ENCODE data around the gene RNF168. TPM values are rescaled to one million over a fixed set of nuclear protein-coding genes. Genes with fewer than 3 reads are reported as not detected.
"Not testable (repeated sequence)": the region's sequence is repeated elsewhere in the genome, so short reads cannot be mapped to it uniquely, and the experiment has no call there.

Gene RNF168
- total and polyA plus RNA-seq, 12 donors = 4.1 to 22.9 (median 16.7) TPM

- H3K27me3 ChIP-seq = no peaks in the 10 kb centered on the region
- H3K9me3 ChIP-seq (replicated peaks in 1 of 3) = no peaks in the 10 kb centered on the region
- H3K27ac ChIP-seq = no peak overlapping the region
- intact Hi-C loops (cut with DNase I) = no loop called here
- peaks cover 8 to 22% of the 10 kb centered on the region in 2 donors for H3K4me1 ChIP-seq (replicated peaks in 1 of 2)
- WGBS, 4 donors = 74 to 79% (median 76%) methylated on average over 6 of the region's 6 CpGs
- DNase-seq = peak in 1 of 7 donors; percentile 2
- peaks cover 0 to 3% of the 10 kb centered on the region in 2 donors for H3K36me3 ChIP-seq (replicated peaks in 1 of 2)
- H3K4me3 ChIP-seq = no peak overlapping the region
- TF ChIP-seq, protein P1, sequence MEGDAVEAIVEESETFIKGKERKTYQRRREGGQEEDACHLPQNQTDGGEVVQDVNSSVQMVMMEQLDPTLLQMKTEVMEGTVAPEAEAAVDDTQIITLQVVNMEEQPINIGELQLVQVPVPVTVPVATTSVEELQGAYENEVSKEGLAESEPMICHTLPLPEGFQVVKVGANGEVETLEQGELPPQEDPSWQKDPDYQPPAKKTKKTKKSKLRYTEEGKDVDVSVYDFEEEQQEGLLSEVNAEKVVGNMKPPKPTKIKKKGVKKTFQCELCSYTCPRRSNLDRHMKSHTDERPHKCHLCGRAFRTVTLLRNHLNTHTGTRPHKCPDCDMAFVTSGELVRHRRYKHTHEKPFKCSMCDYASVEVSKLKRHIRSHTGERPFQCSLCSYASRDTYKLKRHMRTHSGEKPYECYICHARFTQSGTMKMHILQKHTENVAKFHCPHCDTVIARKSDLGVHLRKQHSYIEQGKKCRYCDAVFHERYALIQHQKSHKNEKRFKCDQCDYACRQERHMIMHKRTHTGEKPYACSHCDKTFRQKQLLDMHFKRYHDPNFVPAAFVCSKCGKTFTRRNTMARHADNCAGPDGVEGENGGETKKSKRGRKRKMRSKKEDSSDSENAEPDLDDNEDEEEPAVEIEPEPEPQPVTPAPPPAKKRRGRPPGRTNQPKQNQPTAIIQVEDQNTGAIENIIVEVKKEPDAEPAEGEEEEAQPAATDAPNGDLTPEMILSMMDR (IDR thresholded peaks at IDR 0.05) = no peak
- no peak for TF ChIP-seq POLR2A (IDR thresholded peaks at IDR 0.05)
Observed at GRCh38 chr3:196428041-196428440, 75.5 kb downstream of the RNF168 start.

DNA sequence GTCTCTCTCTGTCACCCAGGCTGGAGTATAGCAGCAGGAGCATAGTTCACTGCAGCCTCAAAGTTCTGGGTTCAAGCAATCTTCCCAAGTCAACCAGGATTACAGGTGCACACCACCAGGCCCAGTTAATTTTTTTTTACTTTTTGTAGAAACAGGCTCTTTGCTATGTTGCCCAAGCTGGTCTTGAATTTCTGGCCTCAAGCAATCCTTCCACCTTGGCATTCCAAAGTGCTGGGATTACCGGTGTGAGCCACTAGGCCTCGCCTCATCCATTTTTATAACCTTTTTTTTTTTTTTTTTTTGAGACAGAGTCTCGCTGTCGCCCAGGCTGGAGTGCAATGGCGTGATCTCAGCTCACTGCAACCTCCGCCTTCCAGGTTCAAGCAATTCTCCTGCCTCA is 79.1 kb downstream of the RNF168 start:
- peak in 1 of 7 donors; percentile 1 for DNase-seq
- H3K4me1 ChIP-seq (replicated peaks in 1 of 2) = peaks cover 5 to 15% of the 10 kb centered on the region in 2 donors
- H3K9me3 ChIP-seq (replicated peaks in 1 of 3); H3K36me3 ChIP-seq (replicated peaks in 1 of 2); H3K4me3 ChIP-seq; H3K27ac ChIP-seq; H3K27me3 ChIP-seq; intact Hi-C loops (cut with DNase I): not testable (repeated sequence)
- WGBS, 4 donors = 91 to 96% (median 94%) methylated on average over 6 of the region's 6 CpGs

DNA sequence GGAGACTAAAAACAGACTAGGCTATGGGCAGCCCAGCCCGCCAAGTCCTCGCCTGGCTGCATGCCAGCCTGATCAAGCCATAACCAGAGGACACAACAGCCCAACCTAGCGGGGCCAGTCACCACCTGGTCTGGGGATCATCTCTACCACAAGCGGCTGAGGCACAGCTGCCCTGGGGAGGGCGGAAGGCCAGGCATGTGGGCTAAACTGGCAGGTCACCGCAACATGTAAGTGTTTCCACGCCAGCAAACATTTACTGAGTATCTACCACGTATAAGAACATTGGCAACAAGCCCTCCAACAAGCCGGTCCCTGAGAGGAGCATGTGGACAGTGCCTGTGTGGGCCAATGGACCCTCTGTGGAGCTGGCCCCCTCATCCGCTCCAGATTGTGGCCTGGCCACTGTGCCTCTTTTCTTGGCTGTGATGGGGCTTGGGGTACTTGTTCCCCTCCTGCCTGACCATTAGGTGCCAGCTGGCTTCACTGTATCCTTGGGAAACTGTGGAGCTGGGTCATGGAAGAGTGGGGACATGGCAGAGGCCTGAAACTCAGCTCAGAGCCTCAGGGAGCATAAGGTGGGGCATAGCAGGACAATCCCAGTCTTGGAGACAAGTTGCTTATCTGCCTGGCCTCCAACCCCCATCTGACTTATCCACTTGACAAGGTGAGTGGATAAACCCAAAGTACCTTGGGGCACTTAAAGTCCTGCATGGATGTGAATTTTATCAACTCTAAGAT is 80.4 kb downstream of the RNF168 start:
- Histone ChIP-seq H3K27ac (peak overlapping the region in 2 of 5 donors; percentile 2 to 3), H3K27me3 (no peaks in the 10 kb centered on the region), H3K4me3 (no peak overlapping the region), H3K36me3 (replicated peaks in 1 of 2) (peaks cover 0 to 3% of the 10 kb centered on the region in 2 donors), H3K9me3 (replicated peaks in 1 of 3) (no peaks in the 10 kb centered on the region), H3K4me1 (replicated peaks in 1 of 2) (peaks cover 5 to 15% of the 10 kb centered on the region in 2 donors)
- WGBS, 4 donors = 61 to 70% (median 67%) methylated on average over 4 to 10 of the region's 10 CpGs
- intact Hi-C loops (cut with DNase I) = no loop called here
- DNase-seq = peak; percentile 35 to 82 (median 44)
- TF ChIP-seq, protein P1 (IDR thresholded peaks at IDR 0.05) = no peak
- no peak for TF ChIP-seq POLR2A (IDR thresholded peaks at IDR 0.05)

- DNase-seq; H3K4me3 ChIP-seq; intact Hi-C loops (cut with DNase I); H3K27me3 ChIP-seq; H3K9me3 ChIP-seq (replicated peaks in 1 of 3); H3K27ac ChIP-seq; H3K36me3 ChIP-seq (replicated peaks in 1 of 2): not testable (repeated sequence)
- H3K4me1 ChIP-seq (replicated peaks in 1 of 2) = peaks cover 5 to 15% of the 10 kb centered on the region in 2 donors
- 95 to 99% (median 97%) methylated on average over 5 of the region's 5 CpGs for WGBS, 4 donors
Observed at GRCh38 chr3:196421668-196422067, 81.9 kb downstream of the RNF168 start.

DNA sequence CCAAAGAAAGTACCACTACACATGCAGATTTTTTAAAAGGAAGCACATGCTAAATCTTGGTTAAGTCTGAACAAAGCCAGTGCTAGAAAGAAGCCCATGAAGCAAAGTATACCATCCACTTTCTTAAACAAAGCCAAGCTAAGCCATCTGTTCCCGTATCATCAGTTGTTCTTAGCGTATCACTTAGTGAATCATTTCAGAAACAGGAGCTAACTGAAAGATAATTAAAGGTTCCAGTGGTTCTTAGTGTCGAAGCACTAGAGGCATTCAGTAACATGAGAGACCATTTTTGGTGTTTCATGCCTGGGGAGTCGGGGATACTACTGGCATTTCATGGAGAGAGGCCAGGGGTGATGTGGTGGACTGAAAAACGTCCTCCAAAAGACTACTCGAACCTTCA is 84.2 kb downstream of the RNF168 start:
- no peak for DNase-seq

More for the DNA sequence above, 84.2 kb downstream of the RNF168 start:
- Histone ChIP-seq H3K36me3 (replicated peaks in 1 of 2) (no peaks in the 10 kb centered on the region), H3K4me3 (no peak overlapping the region), H3K27ac (no peak overlapping the region), H3K4me1 (replicated peaks in 1 of 2) (peaks cover 5 to 23% of the 10 kb centered on the region in 2 donors), H3K27me3 (no peaks in the 10 kb centered on the region), H3K9me3 (replicated peaks in 1 of 3) (no peaks in the 10 kb centered on the region)
- intact Hi-C loops (cut with DNase I) = no loop called here
- WGBS, 4 donors = 90 to 92% (median 90%) methylated on average over 6 of the region's 6 CpGs
- TF ChIP-seq, protein P1 (IDR thresholded peaks at IDR 0.05) = no peak
- no peak for TF ChIP-seq POLR2A (IDR thresholded peaks at IDR 0.05)

Small RNA genes lying within 50 kb of the gene (small RNA-seq; reads per million reads assigned to genes)
- gene AC083822.1 = 0 reads per million in 2 donors
- 0 reads per million in 2 donors for gene AC117490.1
- 0 reads per million in 2 donors for gene RPS29P3

Other genes starting within 250 kb of the RNF168 start
- gene PCYT1A, start 216.0 kb downstream of the RNF168 start, total RNA-seq = 10 to 100 TPM; 44.9 to 97.1 (median 78.0) TPM
- 100 to 1,000 TPM in 1 of 3 donors, 10 to 100 TPM in 2; 20.8 to 111 (median 27.5) TPM for gene PCYT1A, start 216.0 kb downstream of the RNF168 start, polyA plus RNA-seq
- 10 to 100 TPM in 3 of 9 donors, 1 to 10 TPM in 6; 3.4 to 34.5 (median 8.9) TPM for gene DYNLT2B, start 185.5 kb downstream of the RNF168 start, total RNA-seq
- gene DYNLT2B, start 185.5 kb downstream of the RNF168 start, polyA plus RNA-seq = 10 to 100 TPM; 13.6 to 19.0 (median 14.6) TPM
- gene TM4SF19, start 165.4 kb downstream of the RNF168 start, total RNA-seq = 1 to 10 TPM in 1 of 9 donors, not detected in 8; 1.5 TPM
- 1 to 10 TPM in 1 of 3 donors, under 1 TPM in 1, not detected in 1; 0.15 to 8.0 TPM for gene TM4SF19, start 165.4 kb downstream of the RNF168 start, polyA plus RNA-seq
- gene UBXN7, start 71.3 kb downstream of the RNF168 start, total RNA-seq = 10 to 100 TPM; 12.9 to 82.0 (median 45.4) TPM
- gene UBXN7, start 71.3 kb downstream of the RNF168 start, polyA plus RNA-seq = 10 to 100 TPM in 2 of 3 donors, 1 to 10 TPM in 1; 3.5 to 25.7 (median 18.3) TPM
- under 1 TPM in 1 of 9 donors, not detected in 8; 0.11 TPM for gene SMCO1, start 11.6 kb upstream of the RNF168 start, total RNA-seq
- gene SMCO1, start 11.6 kb upstream of the RNF168 start, polyA plus RNA-seq = under 1 TPM in 1 of 3 donors, not detected in 2; 0.07 TPM
- 10 to 100 TPM in 4 of 9 donors, 1 to 10 TPM in 5; 1.8 to 14.3 (median 8.7) TPM for gene WDR53, start 64.8 kb upstream of the RNF168 start, total RNA-seq
- gene WDR53, start 64.8 kb upstream of the RNF168 start, polyA plus RNA-seq = 10 to 100 TPM; 14.9 to 27.5 (median 16.5) TPM
- 1 to 10 TPM; 3.2 to 7.9 (median 5.3) TPM for gene FBXO45, start 64.9 kb upstream of the RNF168 start, total RNA-seq
- 1 to 10 TPM; 1.5 to 8.1 (median 1.8) TPM for gene FBXO45, start 64.9 kb upstream of the RNF168 start, polyA plus RNA-seq
- 1 to 10 TPM; 1.1 to 9.9 (median 7.6) TPM for gene NRROS, start 135.9 kb upstream of the RNF168 start, total RNA-seq
- 1 to 10 TPM; 1.2 to 6.8 (median 2.4) TPM for gene NRROS, start 135.9 kb upstream of the RNF168 start, polyA plus RNA-seq
- 10 to 100 TPM in 1 of 9 donors, 1 to 10 TPM in 8; 1.2 to 11.5 (median 3.2) TPM for gene CEP19, start 208.5 kb upstream of the RNF168 start, total RNA-seq
- gene CEP19, start 208.5 kb upstream of the RNF168 start, polyA plus RNA-seq = 1 to 10 TPM in 2 of 3 donors, under 1 TPM in 1; 0.88 to 4.2 (median 2.1) TPM
- 10 to 100 TPM; 17.7 to 33.9 (median 26.3) TPM for gene PIGX, start 208.6 kb upstream of the RNF168 start, total RNA-seq
- gene PIGX, start 208.6 kb upstream of the RNF168 start, polyA plus RNA-seq = 10 to 100 TPM; 10.2 to 30.7 (median 10.8) TPM
- 10 to 100 TPM; 22.1 to 62.0 (median 51.4) TPM for gene PAK2, start 236.1 kb upstream of the RNF168 start, total RNA-seq
- 10 to 100 TPM; 15.3 to 43.5 (median 16.3) TPM for gene PAK2, start 236.1 kb upstream of the RNF168 start, polyA plus RNA-seq

Measured in adrenal gland (tissue), 12 donors.